ES-I3 (cell line): ENCODE measurements around the gene DNAJC13.

Source experiments
- H3K36me3 ChIP-seq: 2 replicates; pipeline ENCODE4 v1.6.1; 2013; ENCODE audit warnings: mild to moderate bottlenecking, low read length, control low read depth, moderate library complexity; ENCODE audit not compliant: insufficient read depth
- H3K4me1 ChIP-seq: 2 replicates; pipeline ENCODE4 v1.6.1; 2013; ENCODE audit warnings: mild to moderate bottlenecking, control low read depth, low read length; ENCODE audit not compliant: insufficient read depth
- H3K9ac ChIP-seq: 2 replicates; pipeline ENCODE4 v1.6.1; 2013; ENCODE audit warnings: low read depth, mild to moderate bottlenecking, low read length, moderate library complexity
- H3K9me3 ChIP-seq: 2 replicates; pipeline ENCODE4 v1.6.1; 2013; ENCODE audit warnings: mild to moderate bottlenecking, low read length, moderate library complexity; ENCODE audit not compliant: control insufficient read depth, insufficient read depth

DNAJC13 gene

GRCh38 chr3:132535575-132536441 is 118.5 kb downstream of the DNAJC13 start:
- H3K4me1 ChIP-seq: peaks cover 5% of the 10 kb centered on the region; the same call in 1 of the 2 replicates
- H3K9me3 ChIP-seq: no peaks in the 10 kb centered on the region
- no peak overlapping the region for H3K9ac ChIP-seq
- H3K36me3 ChIP-seq: peaks cover 5% of the 10 kb centered on the region

GRCh38 chr3:132536442-132537153 is 119.3 kb downstream of the DNAJC13 start:
- no peak overlapping the region for H3K9ac ChIP-seq
- peaks cover 5% of the 10 kb centered on the region; the same call in 1 of the 2 replicates for H3K4me1 ChIP-seq
- peaks cover 2% of the 10 kb centered on the region for H3K36me3 ChIP-seq
- H3K9me3 ChIP-seq: no peaks in the 10 kb centered on the region

GRCh38 chr3:132537297-132537696 is 120.0 kb downstream of the DNAJC13 start:
- Histone ChIP-seq H3K36me3 (peaks cover 2% of the 10 kb centered on the region), H3K4me1 (peaks cover 5% of the 10 kb centered on the region; the same call in 1 of the 2 replicates), H3K9ac (no peak overlapping the region), H3K9me3 (no peaks in the 10 kb centered on the region)

- Histone ChIP-seq H3K36me3 (peaks cover 2% of the 10 kb centered on the region), H3K9me3 (no peaks in the 10 kb centered on the region), H3K9ac (no peak overlapping the region), H3K4me1 (peaks cover 5% of the 10 kb centered on the region; the same call in 1 of the 2 replicates)
These were observed 120.8 kb downstream of the DNAJC13 start for GRCh38 chr3:132538072-132538471.

- peaks cover 5% of the 10 kb centered on the region; the same call in 1 of the 2 replicates for H3K4me1 ChIP-seq
- no peak overlapping the region for H3K9ac ChIP-seq
- peaks cover 2% of the 10 kb centered on the region for H3K36me3 ChIP-seq
These were observed 122.4 kb downstream of the DNAJC13 start for GRCh38 chr3:132539681-132540080.

GRCh38 chr3:132542577-132542976 is 125.3 kb downstream of the DNAJC13 start:
- H3K36me3 ChIP-seq: peaks cover 2% of the 10 kb centered on the region
- H3K9me3 ChIP-seq: no peaks in the 10 kb centered on the region
- no peak overlapping the region for H3K9ac ChIP-seq
- no peaks in the 10 kb centered on the region for H3K4me1 ChIP-seq

More at GRCh38 chr3:132539681-132540080, 122.4 kb downstream of the DNAJC13 start:
- H3K9me3 ChIP-seq: no peaks in the 10 kb centered on the region

GRCh38 chr3:132543011-132543739 is 125.9 kb downstream of the DNAJC13 start:
- Histone ChIP-seq H3K9ac (no peak overlapping the region), H3K9me3 (no peaks in the 10 kb centered on the region), H3K4me1 (no peaks in the 10 kb centered on the region), H3K36me3 (no peaks in the 10 kb centered on the region; the same call in 1 of the 2 replicates)

GRCh38 chr3:132544130-132544529 is 126.8 kb downstream of the DNAJC13 start:
- Histone ChIP-seq H3K36me3 (no peaks in the 10 kb centered on the region; the same call in 1 of the 2 replicates), H3K9ac (no peak overlapping the region), H3K4me1 (no peaks in the 10 kb centered on the region), H3K9me3 (no peaks in the 10 kb centered on the region)

- no peaks in the 10 kb centered on the region for H3K4me1 ChIP-seq
- H3K9me3 ChIP-seq: no peaks in the 10 kb centered on the region
- no peak overlapping the region for H3K9ac ChIP-seq
- no peaks in the 10 kb centered on the region; the same call in 1 of the 2 replicates for H3K36me3 ChIP-seq
These were observed 128.2 kb downstream of the DNAJC13 start for GRCh38 chr3:132545471-132545870.

- Histone ChIP-seq H3K36me3 (no peaks in the 10 kb centered on the region; the same call in 1 of the 2 replicates), H3K9ac (no peak overlapping the region), H3K9me3 (no peaks in the 10 kb centered on the region), H3K4me1 (no peaks in the 10 kb centered on the region)
These were observed 131.9 kb downstream of the DNAJC13 start for GRCh38 chr3:132549169-132549568.

- H3K36me3 ChIP-seq: no peaks in the 10 kb centered on the region; the same call in 1 of the 2 replicates
- H3K9me3 ChIP-seq: no peaks in the 10 kb centered on the region
- peaks cover 6% of the 10 kb centered on the region for H3K4me1 ChIP-seq
- H3K9ac ChIP-seq: no peak overlapping the region
These were observed 132.7 kb downstream of the DNAJC13 start for GRCh38 chr3:132549890-132550578.

GRCh38 chr3:132550579-132551305 is 133.4 kb downstream of the DNAJC13 start:
- Histone ChIP-seq H3K4me1 (peaks cover 10% of the 10 kb centered on the region), H3K9ac (no peak overlapping the region), H3K36me3 (no peaks in the 10 kb centered on the region; the same call in 1 of the 2 replicates), H3K9me3 (no peaks in the 10 kb centered on the region)

GRCh38 chr3:132553826-132554225 is 136.5 kb downstream of the DNAJC13 start:
- H3K4me1 ChIP-seq: peaks cover 10% of the 10 kb centered on the region
- H3K9me3 ChIP-seq: no peaks in the 10 kb centered on the region
- no peak overlapping the region for H3K9ac ChIP-seq
- H3K36me3 ChIP-seq: peaks cover 2% of the 10 kb centered on the region
